NB4 (cell line): ENCODE measurements around the gene GALNT18.

ENCODE experiments used
- POLR2A ChIP-seq: IDR thresholded peaks from 2 replicates; pipeline ENCODE4 v1.6.1; 2011; ENCODE audit warnings: mild to moderate bottlenecking; ENCODE audit not compliant: insufficient read length; ENCODE audit errors: extremely low read depth
- TF ChIP-seq, protein P1 (sequence below): IDR thresholded peaks from one replicate; pipeline ENCODE4 v1.5.1; 2012; ENCODE audit warnings: low read depth, low read length

- TF ChIP-seq POLR2A = no peak
- TF ChIP-seq, protein P1, sequence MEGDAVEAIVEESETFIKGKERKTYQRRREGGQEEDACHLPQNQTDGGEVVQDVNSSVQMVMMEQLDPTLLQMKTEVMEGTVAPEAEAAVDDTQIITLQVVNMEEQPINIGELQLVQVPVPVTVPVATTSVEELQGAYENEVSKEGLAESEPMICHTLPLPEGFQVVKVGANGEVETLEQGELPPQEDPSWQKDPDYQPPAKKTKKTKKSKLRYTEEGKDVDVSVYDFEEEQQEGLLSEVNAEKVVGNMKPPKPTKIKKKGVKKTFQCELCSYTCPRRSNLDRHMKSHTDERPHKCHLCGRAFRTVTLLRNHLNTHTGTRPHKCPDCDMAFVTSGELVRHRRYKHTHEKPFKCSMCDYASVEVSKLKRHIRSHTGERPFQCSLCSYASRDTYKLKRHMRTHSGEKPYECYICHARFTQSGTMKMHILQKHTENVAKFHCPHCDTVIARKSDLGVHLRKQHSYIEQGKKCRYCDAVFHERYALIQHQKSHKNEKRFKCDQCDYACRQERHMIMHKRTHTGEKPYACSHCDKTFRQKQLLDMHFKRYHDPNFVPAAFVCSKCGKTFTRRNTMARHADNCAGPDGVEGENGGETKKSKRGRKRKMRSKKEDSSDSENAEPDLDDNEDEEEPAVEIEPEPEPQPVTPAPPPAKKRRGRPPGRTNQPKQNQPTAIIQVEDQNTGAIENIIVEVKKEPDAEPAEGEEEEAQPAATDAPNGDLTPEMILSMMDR = no peak
These were observed 243.4 kb downstream of the GALNT18 start for GRCh38 chr11:11378184-11378940.
